CD1c-positive myeloid dendritic cell (primary cell): ENCODE results near the gene ARHGAP1.

Experiments
- DNase-seq: peaks from one replicate; pipeline ENCODE4 v3.0.0-alpha.2; 2016; ENCODE audit errors: extremely low spot score

Gene ARHGAP1

DNA sequence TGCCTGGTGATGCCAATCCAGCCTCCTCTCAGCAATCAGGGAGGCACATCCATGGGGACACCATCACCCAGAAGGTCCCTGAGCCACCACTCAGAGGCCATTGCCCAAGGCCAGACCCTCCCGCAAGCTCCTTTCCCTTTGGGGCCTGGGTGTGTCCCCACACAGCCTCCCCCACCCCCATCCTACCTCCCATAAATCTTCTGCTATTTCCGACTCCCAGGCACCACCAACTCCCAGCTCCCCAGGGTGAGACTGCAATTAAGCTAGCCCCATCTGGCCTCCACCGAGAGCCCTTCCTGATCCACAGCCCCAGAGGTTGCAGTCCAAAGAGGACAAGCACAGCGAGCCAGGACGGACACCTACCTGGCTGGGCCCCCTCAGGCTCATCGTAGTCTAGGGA, 6.3 kb downstream of the ARHGAP1 start:
- no peak for DNase-seq

DNA sequence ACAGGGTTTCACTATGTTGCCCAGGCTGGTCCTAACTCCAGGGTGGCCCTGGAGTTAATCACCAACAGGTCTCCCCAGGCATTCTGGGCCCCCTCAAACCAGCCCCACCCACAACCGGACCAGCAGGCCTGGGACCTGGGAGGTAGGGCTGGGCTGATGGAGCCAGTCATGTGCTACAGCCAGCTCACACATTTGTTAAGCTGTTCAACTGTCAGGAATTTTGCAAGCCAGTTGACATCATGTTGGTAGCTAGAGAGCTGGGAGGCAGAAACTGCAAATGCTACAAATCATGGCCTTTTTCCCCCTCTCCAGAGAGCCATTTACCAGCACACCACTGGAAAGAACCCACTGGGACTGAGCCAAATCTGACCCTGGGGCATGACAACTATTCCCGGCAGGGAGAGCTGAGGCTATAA, 6.8 kb downstream of the ARHGAP1 start:
- DNase-seq = no peak

DNA sequence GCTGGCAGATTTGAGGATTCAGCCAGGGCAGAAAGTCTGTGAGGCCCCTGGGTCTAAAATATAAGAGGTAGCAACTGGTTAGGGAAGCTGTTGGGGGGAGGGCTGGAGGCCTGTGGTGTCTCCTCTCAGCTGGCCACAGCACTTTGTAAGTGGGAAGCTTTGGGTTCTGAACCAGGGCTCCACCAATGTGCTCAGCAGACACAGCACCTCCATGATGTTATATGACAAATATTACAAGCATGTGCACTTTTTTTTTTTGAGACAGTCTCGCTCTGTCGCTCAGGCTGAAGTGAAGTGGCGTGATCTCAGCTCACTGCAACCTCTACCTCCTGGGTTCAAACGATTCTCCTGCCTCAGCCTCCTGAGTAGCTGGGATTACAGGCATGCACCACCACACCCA, 8.0 kb downstream of the ARHGAP1 start:
- DNase-seq = no peak

DNA sequence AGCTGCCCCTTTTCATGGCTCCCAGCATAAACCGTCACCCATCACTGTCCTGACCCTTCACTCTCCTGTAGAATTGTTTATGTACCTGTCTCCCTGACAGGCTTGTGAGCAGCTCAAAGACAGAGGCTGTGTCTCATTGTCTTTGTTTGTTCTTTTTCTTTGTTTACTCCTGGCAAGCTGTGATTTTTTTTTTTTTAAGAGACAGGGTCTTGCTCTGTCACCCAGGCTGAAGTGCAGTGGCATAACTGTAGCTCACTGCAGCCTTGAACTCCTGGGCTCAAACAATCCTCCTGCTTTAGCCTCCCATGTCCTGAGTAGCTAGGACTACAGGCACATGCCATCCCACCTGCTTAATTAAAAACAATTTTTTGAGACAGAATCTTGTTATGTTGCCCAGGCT, 9.7 kb downstream of the ARHGAP1 start:
- DNase-seq = no peak

DNA sequence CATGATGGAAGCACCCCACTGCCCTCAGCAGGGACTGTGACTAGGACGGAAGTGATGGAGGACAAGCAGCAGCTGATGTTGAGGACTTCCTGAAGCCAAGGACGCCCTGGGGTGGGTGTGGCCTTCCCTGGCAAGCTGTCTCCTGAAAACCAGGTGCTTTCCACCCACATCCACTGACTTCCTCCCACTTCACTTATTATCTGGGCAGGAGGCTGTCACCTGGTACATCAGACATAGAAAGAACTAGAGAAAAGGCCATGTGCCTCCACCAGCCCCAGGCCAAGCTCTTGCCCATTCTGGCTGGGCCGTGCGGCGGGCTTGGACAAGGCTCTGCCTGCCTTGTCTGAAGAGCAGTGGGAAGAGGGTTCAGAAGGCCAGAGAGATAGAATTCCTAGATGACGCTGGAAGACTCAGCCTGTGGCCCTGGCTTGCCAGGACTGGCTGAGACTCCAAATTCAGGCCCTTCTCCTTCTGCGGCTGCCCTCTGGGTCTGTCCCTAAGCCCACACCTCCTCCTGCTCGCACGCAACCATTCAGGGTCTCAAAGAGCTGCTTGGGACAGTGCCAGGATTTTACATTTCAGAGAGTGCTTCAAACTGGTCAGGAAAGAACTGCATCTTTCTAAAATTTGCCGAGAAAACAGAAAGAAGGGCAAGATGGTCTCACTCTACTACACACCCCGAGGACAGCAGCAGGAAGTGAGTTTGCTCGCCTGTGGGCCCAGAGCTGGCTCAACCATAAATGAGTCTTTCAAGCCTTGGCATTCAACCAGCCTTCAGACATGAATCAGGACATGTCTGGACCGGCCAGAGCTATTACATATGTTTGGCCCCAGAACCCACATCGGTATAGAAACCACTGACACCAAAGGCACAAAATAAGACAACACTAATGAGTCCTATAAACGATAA, 13.3 kb downstream of the ARHGAP1 start:
- DNase-seq = no peak

DNA sequence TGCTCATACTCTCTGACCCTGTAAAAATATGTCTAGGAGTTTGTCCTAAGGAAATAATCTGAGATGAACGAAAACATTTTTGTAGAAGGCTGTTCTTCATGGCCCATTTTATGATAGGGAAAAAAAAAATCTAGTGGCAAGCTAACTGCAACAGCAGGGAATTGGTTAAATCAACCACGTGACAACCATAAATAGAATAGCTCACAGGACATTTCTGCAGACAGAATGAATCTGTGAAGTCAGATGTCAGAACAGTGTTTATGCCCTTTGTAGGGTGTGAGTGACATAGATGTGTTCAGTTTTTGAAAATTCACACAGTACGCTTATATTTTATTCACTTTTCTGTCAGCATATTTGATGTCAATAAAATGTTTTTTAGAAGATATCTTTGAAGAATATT, 16.1 kb downstream of the ARHGAP1 start:
- DNase-seq = no peak

DNA sequence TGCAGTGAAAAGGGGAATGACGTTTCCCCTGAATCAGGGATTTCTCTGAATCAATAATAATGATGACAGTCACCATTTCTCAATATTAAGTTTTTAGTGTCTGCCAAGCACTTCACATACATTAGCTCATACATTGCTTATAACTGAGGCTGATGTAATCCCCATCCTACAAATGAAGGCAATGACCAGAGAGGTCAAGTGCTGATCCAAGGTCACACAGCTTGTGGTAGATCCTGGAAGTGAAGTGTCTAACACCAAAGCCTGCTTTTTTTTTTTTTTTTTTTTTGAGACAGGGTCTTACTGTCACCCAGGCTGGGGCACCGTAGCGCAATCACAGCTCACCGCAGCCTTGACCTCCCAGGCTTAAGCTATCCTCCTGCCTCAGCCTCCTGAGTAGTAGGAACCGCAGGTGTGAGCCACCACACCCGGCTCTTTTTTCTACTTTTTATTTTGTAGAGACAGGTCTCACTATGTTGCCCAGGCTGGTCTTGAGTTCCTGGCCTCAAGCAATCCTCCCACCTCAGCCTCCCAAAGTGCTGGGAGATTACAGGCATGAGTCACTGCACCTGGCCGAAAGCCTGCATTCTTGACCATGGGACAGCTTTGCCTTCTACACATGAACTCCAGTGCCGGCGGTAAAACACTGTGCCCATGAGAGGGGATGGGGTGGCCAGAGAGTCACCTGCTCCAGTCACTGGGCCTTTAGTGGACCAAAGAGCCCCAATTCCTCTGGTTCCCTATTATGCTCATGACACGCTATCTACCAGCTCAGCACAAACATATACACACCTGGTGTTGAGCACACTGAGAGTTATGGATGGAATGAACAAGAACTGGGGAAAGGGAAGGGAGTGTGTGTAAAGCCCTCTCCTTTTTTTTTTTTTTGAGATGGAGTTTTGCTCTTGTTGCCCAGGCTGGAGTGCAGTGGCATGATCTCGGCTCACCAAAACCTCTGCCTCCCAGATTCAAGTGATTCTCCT, 17.4 kb downstream of the ARHGAP1 start:
- no peak for DNase-seq

DNA sequence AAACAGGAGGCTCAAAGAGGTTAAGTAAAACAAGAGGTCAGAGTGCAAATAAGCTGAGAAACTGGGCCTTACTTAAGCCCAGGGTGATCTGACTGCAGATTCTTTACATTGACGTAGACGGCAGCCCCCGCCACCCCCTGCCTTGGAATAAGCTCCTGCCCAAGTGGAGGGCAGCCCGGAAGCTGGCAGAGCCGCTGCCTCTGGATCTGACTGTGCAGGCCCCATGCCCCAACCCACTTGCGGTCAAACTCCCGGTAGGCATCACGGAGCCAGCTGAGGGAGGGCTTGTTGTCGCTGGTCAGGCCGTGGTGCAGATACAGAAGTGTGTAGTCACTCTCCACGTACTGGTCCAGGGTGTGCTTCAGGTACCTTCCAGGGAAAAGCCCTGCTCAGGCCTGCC, 18.6 kb downstream of the ARHGAP1 start:
- no peak for DNase-seq

DNA sequence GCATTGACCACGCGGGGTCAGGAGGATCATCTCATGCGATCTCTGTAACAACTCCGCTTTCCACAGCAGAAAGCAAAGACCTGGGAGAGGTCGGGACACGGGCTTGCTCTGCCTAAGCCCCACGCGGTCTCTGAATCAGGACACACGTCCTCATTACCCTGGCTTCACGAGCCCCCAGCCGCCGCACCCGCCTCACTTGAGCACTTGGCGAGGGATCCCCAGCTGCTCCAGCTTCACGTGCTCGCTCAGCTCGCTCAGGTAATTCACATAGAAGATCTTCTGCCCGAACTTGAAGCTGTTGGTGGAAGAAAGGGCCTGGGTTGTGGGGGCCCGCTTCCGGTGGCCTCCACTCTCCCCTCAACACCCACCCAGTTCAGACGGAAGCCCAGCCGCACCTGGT, 19.6 kb downstream of the ARHGAP1 start:
- DNase-seq = no peak

DNA sequence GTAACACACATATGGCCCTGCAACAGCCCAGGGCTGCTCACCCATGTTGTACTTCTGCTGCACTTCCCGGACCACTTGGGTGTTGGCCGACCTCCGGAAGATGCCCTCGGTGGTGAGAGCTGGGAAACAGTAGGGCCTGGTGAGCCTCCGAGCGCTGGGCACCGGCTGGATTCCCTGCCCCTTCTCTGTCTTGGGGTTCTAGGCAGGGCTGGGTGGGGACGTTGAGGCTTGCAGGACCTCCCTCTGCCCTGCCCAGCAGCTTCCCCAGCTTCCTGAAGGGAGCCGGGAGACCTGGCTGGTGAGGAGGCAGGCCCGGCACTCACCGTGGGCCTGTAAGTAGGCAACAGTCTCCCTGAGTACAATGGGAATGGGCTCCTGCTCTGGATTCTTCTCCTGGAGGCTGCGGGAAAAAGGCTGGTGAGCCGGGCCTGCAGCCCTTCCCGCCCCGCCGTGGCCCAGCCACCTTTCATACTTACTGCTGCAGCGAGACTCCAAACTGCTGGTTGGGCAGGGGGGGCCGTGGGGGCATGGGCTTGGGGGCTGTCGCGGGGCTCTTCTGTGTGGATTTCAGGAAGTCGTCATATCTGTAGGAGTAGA, 20.2 kb downstream of the ARHGAP1 start:
- no peak for DNase-seq

DNA sequence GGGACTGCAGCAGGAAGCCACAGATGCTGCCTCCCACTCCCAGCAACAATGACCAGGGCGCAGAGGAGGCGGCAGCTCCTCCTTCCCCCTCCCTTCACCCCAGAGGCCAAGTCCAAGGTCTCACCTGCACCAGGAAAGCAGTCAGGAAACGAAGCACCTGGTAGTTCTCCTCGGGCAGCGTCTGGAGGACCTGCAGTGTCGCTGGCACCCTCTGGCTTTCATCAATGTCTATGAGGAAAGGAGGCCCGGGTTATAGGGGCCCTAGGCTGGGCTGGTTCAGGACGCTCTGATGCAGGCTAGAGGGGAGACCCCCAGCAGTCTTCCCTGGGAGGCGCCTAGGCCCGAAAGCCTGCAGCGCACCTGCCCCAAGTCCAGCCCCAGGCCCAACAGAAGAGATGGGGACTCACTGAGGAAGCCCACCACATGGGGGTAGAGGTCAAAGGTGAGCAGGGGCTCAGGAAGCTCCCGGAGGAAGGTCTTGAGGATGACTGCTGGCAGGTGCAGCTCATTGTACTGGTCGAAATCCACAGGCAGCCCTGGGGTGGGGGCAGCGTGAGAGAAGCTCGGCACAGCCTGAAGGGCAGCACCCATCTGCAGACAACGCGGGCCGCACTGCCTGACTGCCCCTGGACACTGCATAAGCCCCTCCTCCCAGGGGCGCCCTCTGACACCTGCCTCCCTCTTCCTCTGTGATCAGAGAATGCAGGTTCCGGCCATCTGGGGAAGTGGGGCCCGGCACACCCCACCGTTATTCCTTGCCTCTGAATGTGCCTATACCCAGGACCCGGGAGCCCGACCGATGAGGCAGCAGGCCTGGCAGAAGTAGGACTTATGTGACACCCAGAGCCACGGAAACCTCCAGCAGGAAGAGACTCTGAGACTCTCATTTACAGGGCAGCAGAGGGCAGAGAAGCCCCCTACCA, 20.9 kb downstream of the ARHGAP1 start:
- DNase-seq = no peak

DNA sequence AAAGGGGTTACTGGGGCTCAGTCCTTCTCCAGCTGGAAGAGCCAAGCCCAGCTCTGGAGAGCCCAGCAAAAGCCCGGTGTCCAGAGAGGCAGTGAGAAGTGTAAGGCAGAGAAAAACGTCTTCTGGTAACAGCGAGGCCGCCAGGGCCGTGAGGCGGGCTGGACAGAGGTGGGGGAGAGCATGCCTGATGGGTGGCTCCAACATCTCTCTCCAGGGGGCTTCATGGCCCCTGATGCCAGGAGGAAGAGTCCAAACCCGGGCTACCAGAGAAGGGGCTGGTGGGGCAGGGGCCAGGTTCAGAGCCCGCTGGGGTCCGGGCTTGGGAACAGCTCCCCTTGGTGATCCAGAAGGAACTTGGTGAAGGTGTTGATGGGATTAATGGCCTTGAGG, 21.7 kb downstream of the ARHGAP1 start:
- DNase-seq = no peak

DNA sequence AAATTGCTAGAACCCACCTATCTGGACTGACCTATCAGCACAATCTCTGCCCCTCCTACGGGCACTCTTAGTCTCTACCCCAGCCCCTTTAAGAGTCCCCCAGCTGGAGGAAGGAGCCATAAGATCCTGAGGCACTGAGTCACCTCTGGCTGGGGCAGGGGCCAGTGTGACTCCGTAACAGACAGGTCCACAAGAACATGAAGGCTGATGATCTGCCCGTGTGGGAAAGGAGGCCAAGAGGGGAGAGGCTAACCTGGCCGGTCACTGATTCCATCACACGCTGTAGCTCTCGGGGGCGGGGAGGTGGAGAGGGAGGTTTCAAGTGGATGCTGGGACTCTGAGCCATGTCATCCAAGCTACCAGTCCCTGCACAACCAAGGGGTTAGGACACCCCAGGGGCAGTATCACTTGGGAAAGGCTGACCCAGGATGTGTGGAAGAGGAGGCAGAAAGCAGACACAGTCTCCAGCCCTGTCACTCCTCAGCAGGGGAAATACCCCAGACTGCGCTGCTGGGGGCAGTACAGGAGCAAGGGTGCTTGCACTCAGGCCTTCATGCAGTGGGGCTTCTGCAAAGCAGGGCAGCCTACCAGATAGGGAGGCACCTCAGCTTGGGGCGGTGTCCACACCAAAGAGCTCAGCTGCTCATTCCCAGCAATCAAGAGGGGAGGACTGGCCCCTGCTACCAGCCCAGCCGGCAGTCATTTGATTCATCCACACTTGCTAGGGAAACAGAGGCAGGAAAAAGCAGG, 22.3 kb downstream of the ARHGAP1 start:
- DNase-seq = no peak

DNA sequence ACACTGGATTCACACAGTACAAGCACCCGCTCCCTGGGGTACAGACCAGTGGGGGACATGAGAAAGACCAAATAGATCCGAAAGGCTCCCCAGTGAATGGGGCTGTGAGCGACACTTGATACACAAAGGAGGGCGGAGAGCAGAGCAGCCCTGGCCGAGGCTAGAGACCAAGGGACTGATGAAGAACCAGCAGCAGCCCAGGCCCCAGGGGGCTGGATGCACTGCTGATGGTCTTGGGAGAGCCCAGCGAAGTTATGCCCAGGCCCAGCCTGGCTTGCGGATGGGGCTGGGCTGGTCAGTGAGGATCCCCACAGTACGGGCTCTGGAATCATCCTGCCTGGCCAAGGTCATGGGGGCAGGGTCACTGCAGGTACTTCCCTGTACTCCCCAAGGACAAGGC, 23.2 kb downstream of the ARHGAP1 start:
- no peak for DNase-seq

DNA sequence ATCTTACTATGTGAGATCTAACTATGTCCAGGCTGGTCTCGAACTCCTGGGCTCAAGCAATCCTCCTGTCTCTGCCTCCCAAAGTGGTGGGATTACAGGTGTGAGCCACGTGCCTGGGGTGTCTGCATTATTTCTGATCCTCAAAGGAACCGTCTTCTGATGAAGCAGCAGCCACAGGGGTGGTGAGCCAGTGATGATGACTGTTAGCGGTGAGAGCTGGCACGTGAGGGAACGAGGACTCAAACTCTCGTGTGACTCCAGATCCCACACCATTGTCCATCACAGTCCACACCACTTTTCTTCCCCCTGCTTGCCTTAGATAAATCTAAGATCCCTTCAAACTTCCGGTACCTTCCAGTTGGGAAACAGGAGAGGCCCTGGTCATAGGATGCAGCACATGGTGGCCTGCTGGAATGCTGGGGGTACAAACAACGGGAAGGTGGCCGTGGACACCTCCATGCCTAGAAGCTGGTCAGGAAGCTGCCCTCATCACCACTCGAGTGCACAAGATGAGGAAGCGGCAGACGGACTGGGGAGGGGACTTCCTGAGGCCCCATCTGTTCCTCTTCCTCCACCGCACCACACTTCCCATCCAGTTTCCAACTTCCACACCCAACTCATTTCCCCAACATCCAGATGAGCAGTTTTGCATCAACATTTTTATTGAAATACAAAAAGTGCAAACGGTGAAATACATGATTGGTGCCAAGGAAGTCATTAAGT, 23.8 kb downstream of the ARHGAP1 start:
- peak; percentile 46 for DNase-seq

DNA sequence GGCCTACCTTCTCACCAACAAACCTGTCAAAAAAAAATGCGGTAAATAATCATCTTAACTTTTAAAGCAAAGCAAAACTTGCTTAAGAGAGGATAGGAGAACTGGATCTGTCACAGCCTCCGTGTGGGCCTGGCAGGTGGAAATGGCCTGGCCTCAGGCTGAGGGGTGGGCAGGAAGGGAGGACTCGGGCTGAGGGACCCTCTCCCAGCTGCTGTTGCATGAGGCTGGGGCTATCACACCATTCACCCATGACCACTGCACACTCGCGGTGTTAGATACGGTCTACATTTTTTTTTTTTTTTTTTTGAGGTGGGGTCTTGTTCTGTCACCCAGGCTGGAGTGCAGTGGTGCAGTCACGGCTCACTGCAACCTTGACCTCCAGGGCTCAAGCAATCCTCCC, 24.5 kb downstream of the ARHGAP1 start:
- DNase-seq = no peak

DNA sequence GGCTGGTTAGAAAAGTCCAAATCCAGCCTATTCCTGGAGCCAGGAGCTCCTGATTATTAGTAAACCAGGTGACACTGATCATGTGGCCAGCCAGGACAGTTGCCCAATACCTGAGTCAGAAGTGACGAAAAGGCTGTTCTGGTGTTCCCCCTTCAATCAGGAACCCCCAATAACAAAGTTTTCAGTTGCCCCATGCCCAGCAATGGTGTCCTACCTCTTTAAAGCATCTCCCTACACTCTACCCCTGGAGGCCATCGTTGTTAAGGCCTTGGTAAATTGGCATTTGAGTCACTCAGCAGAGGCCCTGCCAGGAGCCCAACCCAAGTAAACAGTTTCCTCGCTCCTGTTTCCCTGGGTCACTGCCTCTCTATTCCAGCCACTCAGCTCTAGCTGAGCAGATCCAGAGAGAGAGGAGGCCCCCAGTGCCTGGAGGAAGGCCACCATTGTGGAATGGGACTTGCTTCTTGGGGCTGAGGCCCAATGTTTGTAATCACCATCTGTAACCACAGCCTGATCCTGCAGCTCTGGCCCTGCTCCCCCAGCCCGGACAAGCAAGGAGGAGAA, 25.0 kb downstream of the ARHGAP1 start:
- peak; percentile 43 for DNase-seq

DNA sequence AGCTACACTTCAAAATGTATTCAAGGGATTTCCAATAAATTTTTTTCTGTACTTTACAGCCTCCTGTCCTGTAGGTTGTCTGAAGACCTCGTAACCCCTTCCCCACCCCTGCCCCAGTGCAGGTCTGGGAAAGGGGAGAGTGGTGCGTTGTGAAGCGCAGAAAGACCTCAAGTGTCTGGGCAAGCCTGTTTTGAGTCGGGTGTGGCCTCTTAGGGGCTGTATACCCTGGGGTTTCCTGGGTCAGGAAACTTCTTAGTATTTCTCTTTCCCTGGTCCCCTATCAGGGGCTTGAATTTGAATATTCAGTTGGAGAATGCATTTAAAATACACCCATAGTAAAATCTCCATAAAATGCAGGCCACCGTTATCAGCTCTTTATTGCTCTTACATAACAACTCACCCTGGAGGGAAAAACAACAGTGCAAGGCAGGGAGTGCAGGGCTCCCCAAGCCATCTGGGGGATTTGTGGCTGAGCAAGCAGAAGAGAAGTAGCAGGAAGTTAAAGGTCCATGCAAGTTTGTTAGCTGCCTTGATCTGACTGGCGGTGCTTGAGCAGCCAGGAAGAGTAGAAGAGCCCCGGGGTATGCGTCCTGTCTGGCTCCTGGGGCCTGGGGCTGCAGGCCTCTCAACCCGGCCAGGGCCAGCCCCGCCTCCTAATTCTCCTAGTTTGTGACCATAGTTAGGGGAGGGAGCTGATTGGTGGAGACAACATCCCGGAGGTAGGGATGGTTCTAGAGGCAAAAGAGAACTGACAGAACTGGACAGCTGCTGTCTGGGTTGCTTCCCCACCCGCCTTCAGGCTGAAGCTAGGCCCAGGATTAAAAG, 25.7 kb downstream of the ARHGAP1 start:
- DNase-seq = no peak
